ENCODE data around the gene TGFA. TPM values are rescaled to one million over a fixed set of nuclear protein-coding genes. Genes with fewer than 3 reads are reported as not detected.

The TGFA gene
- total RNA-seq, 1 experiment from 2014 or later = 50.1 TPM

GRCh38 chr2:70560442-70560841, 6.8 kb upstream of the TGFA start:
- no peak overlapping the region for H3K4me2 ChIP-seq (ENCODE audit: low read length)
- H3K4me1 ChIP-seq (ENCODE audit: control insufficient read depth in 1 of 2, insufficient read depth in 2 of 2, low read length in 2 of 2) = peaks cover 0 to 5% of the 10 kb centered on the region in 2 experiments; a peak in 1 of 4 replicates
- H3K79me2 ChIP-seq (ENCODE audit: insufficient read depth, low read length) = no peaks in the 10 kb centered on the region
- POLR2A ChIA-PET = no interaction called here
- intact Hi-C loops (cut with micrococcal nuclease) = no loop called here
- TF ChIP-seq POLR2AphosphoS5 (IDR thresholded peaks at IDR 0.05; ENCODE audit: low read depth, low read length) = no peak
- no peak for TF ChIP-seq TCF7L2 (IDR thresholded peaks at IDR 0.05; ENCODE audit: borderline replicate concordance, extremely low read depth, insufficient read depth, insufficient read length)
- TF ChIP-seq RAD21 (IDR thresholded peaks at IDR 0.05; ENCODE audit: low read depth) = no peak
- TF ChIP-seq MAX (IDR thresholded peaks at IDR 0.05) = no peak
- no peak for TF ChIP-seq ZFX (IDR thresholded peaks at IDR 0.05)
- TF ChIP-seq ZBTB33 (IDR thresholded peaks at IDR 0.05; ENCODE audit: extremely low read depth, insufficient replicate concordance, low read length) = no peak
- no peak for TF ChIP-seq REST (IDR thresholded peaks at IDR 0.05; ENCODE audit: low read depth)
- no peak for TF ChIP-seq YY1 (IDR thresholded peaks at IDR 0.05; ENCODE audit: extremely low read depth, insufficient replicate concordance, low read depth, low read length)
- no peak for TF ChIP-seq SIN3A (IDR thresholded peaks at IDR 0.05; ENCODE audit: low read depth)
- no peak for TF ChIP-seq SP1 (IDR thresholded peaks at IDR 0.05; ENCODE audit: low read depth)
- TF ChIP-seq EZH2phosphoT487 (IDR thresholded peaks at IDR 0.05; ENCODE audit: borderline replicate concordance) = no peak
- ATAC-seq (no peak), DNase-seq (ENCODE audit: low read depth, low spot score) (no peak)
- RAD21 ChIA-PET (ENCODE audit: low non-redundant PET in 1 of 2, low total read pairs in 2 of 2, uncharacterized antibody in 2 of 2, unreplicated experiment in 2 of 2) = no interaction called here
- H3K27ac ChIP-seq (ENCODE audit: low read depth, low read length) = no peak overlapping the region
- no peaks in the 10 kb centered on the region for H3K36me3 ChIP-seq (ENCODE audit: control insufficient read depth in 1 of 2, insufficient read depth in 2 of 2, low read length in 2 of 2)
- no TSS peak for BruUV-seq (replicated peaks)
- H4K20me1 ChIP-seq (ENCODE audit: insufficient read depth) = no peaks in the 10 kb centered on the region
- no peaks in the 10 kb centered on the region for H3K9me3 ChIP-seq (ENCODE audit: control insufficient read depth in 1 of 2, insufficient read depth in 1 of 2, low read depth in 1 of 2, low read length in 2 of 2)
- no peaks in the 10 kb centered on the region for H3K9me2 ChIP-seq (ENCODE audit: insufficient read depth)
- no peaks in the 10 kb centered on the region for H3K27me3 ChIP-seq (ENCODE audit: insufficient read depth, low read length)
- H3K9ac ChIP-seq (ENCODE audit: low read length) = no peak overlapping the region
- CTCF ChIA-PET = no interaction called here
- H3K4me3 ChIP-seq (replicated peaks in 1 of 2; ENCODE audit: low read depth in 1 of 2, low read length in 2 of 2) = no peak overlapping the region
- H2AFZ ChIP-seq (ENCODE audit: low read depth, low read length, poor library complexity, severe bottlenecking) = peak overlapping the region; percentile 72

Measured in HCT116 (cell line).